Stimulated activated CD8-positive, alpha-beta memory T cell treated with anti-CD3 and anti-CD28 coated beads, Interleukin-12 subunit alpha, Interleukin-12 subunit beta, amount 100 ng/mL, for 1 hour (primary cell): ENCODE data around the gene KLHL6.
"Not testable (repeated sequence)": the region's sequence is repeated elsewhere in the genome, so short reads cannot be mapped to it uniquely, and the experiment has no call there.

Source experiments
- DNase-seq: peaks from one replicate; pipeline ENCODE4 v3.0.0-alpha.2; 2020; ENCODE audit warnings: low read depth

KLHL6 gene

DNA sequence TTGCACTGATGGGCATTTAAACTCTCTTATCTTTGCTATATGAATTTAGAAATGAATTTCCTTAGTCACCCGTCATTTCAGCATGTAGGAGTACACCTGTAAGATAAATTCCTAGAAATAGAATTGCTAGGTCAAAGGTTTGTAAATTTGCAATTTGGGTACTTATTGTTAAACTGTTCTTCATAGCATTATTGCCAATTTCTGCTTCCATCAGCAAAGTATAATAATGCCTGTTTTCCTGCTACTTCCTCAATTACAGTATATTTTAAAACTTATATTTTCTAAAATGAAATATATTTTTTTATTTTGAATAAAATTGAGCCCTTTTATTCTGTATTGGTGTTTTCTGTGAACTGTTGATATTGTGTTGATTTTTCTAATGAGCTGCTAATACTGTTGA lies 110.8 kb downstream of the KLHL6 start:
- DNase-seq = no peak

DNA sequence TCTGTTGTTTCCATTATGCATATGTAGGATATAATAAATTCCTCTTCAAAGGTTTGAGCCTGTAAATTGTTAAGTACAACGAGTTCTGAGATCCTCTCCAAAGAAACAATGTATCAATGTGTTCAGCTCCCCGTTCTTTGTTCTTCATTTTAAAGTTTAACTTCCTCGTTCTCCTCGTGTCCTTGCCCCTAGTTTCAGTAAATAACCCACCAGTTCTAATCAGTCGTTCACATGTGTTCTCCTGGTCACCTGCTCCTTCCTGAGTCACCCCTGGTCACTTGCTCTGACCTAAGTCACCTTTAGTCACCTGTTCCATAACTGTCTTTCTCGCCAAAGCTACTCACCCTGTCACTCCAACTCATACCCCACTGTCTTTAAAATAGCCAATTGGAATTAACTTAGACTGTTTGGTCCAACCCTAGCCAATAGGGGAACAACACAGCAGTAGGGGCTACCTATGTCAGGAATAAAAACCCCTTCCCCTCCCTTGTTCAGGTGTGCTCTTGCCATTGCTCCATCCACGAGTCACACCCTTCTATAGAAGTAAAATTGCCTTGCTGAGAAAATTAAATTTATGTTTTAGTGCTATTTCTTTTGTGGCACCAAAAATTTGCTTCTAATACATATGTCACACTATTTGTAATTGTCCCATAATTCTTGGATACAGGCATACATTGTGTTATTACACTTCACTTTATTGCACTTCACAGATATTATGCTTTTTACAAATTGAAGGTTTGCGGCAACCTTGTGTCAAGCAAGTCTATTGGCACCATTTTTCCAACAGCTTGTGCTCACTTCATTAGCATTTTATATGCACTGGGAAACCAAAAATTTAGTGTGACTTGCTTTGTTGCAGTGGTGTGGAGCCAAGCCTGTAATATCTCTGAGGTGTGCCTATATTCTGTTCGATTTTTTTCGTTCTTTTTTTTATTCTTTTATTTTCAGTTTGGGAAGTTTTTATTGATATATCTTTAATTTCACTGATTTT lies 111.8 kb downstream of the KLHL6 start:
- DNase-seq = no peak

DNA sequence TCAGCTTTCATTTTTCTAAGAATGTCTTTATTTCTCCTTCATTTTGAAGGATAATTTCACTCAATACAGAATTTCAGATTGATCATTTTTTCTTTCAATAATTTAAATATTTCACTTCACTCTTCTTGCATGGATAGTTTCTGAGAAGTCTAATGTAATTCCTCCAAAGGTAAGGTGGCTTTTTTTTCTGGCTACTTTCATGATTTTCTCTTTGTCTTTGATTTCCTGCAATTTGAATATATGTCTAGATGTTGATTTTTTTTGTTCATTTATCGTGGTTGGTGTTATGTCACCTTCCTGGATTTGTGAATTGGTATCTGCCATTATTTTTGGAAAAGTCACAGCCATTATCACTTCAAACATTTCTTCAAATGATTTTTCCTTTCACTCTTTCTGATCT lies 112.5 kb downstream of the KLHL6 start:
- no peak for DNase-seq

DNA sequence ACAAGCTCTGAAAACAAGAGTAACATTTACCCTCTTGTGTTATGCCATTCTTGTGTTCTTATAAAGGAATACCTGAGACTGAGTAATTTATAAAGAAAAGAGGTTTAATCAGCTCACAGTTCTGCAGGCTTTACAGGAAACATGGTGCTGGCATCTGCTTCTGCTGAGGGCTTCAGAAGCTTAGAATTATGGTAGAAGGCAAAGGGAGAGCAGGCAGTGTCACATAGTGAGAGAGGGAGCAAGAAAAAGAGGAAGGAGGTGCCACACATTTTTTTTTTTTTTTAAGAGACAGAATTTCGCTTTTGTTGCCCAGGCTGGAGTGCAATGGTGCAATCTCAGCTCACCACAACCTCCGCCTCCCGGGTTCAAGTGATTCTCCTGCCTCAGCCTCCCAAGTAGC lies 115.0 kb downstream of the KLHL6 start:
- DNase-seq = not testable (repeated sequence)

DNA sequence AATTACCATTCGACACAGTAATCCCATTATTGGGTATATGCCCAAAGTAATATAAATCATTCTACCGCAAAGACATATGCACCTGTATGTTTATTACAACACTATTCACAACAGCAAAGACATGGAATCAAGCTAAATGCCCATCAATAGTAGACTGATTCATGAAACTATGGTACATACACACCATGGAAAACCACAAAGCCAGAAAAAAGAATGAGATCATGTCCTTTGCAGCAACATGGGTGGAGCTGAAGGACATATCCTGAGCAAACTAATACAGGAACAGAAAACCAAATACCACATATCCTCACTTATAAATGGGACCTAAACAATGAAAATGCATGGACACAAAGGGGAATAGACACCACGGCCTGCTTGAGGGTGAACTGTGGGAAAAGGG lies 116.0 kb downstream of the KLHL6 start:
- no peak for DNase-seq

DNA sequence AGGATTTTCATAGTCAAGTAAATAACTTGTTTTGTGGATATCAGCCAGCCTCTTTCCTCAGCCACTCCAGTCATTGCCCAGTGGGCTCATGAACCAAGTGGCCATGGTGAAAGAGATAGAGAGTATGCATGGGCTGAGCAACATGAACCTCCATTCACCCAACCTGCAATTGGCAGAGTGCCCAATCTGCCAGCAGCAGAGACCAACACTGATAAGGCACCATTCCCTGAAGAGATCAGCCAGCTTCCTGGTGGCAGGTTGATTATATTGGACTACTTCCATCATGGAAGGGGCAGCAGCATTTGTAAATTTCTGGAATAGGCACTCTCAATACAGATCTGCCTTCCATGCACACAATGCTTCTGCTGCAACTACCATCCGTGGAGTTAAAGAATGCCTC lies 116.8 kb downstream of the KLHL6 start:
- DNase-seq = no peak

DNA sequence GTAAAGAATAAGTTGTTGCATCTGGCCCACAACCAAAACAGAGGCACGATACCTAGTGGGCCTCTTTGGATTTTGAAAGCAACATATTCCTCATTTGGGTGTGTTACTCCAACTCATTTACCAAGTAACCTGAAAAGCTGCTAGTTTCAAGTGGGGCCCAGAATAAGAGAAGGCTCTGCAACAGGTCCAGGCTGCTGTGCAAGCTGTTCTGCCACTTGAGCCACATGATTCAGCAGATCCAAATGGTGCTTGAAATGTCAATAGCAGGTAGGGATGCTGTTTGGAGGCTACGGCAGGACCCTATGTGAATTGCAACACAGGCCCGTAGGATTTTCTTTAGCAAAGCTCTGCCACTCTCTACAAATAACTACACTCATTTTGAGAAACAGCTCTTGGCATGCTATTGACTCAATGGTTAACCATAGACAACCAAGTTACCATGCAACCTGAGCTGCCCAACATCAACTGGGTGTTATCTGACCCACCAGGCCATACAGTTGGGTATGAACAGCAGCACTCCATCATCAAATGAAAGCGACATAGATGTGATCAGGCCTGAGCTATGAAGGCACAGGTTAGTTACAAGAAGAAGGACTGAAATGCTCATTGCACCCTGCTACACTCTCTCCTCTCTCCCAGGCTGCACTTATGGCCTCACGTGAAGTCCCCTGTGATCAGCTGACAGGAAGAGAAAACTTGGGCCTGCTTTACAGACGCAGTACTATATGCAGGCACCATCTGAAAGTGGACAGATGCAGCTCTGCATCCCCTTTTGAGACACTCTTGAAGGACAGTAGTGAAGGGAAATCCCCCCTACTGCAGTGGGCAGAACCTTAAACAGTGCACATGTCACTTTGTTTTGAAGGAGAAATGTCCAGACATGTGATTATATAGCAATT lies 117.6 kb downstream of the KLHL6 start:
- no peak for DNase-seq
